CD14-positive monocyte (primary cell): ENCODE results near the gene RASAL2. TPM values are rescaled to one million over a fixed set of nuclear protein-coding genes. Genes with fewer than 3 reads are reported as not detected.

ENCODE experiments used
- DNase-seq, 3 donors: peaks; one replicate each; pipeline ENCODE4 v3.0.0-alpha.2; 2011 to 2022
- H2AFZ ChIP-seq: 2 replicates; pipeline ENCODE4 v1.6.0; 2012; ENCODE audit warnings: mild to moderate bottlenecking, low read depth, low read length, inconsistent platforms; ENCODE audit not compliant: insufficient read depth, poor library complexity, severe bottlenecking
- H3K27ac ChIP-seq, 2 donors: 1 replicate in 1 of 2; 2 replicates in 1 of 2; pipeline ENCODE4 v1.5.1; 2012 to 2013; ENCODE audit warnings: low read length in 2 of 2, control low read depth in 1 of 2, inconsistent platforms in 1 of 2, low read depth in 1 of 2, mild to moderate bottlenecking in 1 of 2
- H3K27me3 ChIP-seq, 2 donors: one replicate each; pipeline versions ENCODE4 v1.6.0 to v1.6.1; 2011 to 2013; ENCODE audit warnings: low read length in 2 of 2; ENCODE audit not compliant: control insufficient read depth in 2 of 2, insufficient read depth in 2 of 2
- H3K36me3 ChIP-seq, 2 donors: replicated peaks in 1 of 2; 1 replicate in 1 of 2; 2 replicates in 1 of 2; pipeline versions ENCODE4 v1.5.1 to v1.6.1; 2012 to 2013; ENCODE audit warnings: low read length in 2 of 2, control low read depth in 1 of 2, inconsistent platforms in 1 of 2, mild to moderate bottlenecking in 1 of 2; ENCODE audit not compliant: insufficient read depth in 2 of 2, control insufficient read depth in 1 of 2
- H3K4me1 ChIP-seq, 2 donors: 1 replicate in 1 of 2; 2 replicates in 1 of 2; pipeline versions ENCODE4 v1.5.1 to v1.6.1; 2012 to 2013; ENCODE audit warnings: low read length in 2 of 2, control low read depth in 1 of 2, inconsistent platforms in 1 of 2, mild to moderate bottlenecking in 1 of 2, moderate library complexity in 1 of 2; ENCODE audit not compliant: insufficient read depth in 2 of 2, control insufficient read depth in 1 of 2
- H3K4me2 ChIP-seq: replicated peaks from 2 replicates; pipeline ENCODE3; 2012; ENCODE audit warnings: low read length, moderate library complexity, mild to moderate bottlenecking; ENCODE audit not compliant: poor library complexity, severe bottlenecking; ENCODE audit errors: extremely low read depth
- H3K4me3 ChIP-seq, 3 experiments: fragments of 200-600 bp in 1 of 3; sonication (generic) in 1 of 3; replicated peaks in 1 of 3; 1 replicate in 2 of 3; 2 replicates in 1 of 3; pipeline ENCODE4 v1.5.1; 2011 to 2013; ENCODE audit warnings: low read length in 3 of 3, mild to moderate bottlenecking in 3 of 3, control low read depth in 2 of 3, low read depth in 2 of 3, inconsistent platforms in 1 of 3, moderate library complexity in 1 of 3
- H3K79me2 ChIP-seq: 2 replicates; pipeline ENCODE4 v1.6.0; 2012; ENCODE audit warnings: mild to moderate bottlenecking, control low read depth, inconsistent platforms, low read length, moderate library complexity; ENCODE audit not compliant: insufficient read depth
- H3K9ac ChIP-seq: 2 replicates; pipeline ENCODE4 v1.6.0; 2017; ENCODE audit warnings: low read length, mild to moderate bottlenecking; ENCODE audit not compliant: insufficient read depth, poor library complexity, severe bottlenecking
- H3K9me3 ChIP-seq, 2 donors: replicated peaks in 1 of 2; 1 replicate in 1 of 2; 2 replicates in 1 of 2; pipeline versions ENCODE4 v1.5.1 to v1.6.1; 2012 to 2013; ENCODE audit warnings: low read length in 2 of 2, control low read depth in 1 of 2; ENCODE audit not compliant: control insufficient read depth in 1 of 2, insufficient read depth in 1 of 2
- H4K20me1 ChIP-seq: 2 replicates; pipeline ENCODE4 v1.6.0; 2012; ENCODE audit warnings: mild to moderate bottlenecking, low read length, control low read depth, moderate library complexity; ENCODE audit not compliant: insufficient read depth
- H3K27ac Mint-ChIP-seq, 7 donors: one replicate each; pipeline ENCODE4 v1.8.0; 2020; ENCODE audit warnings: mild to moderate bottlenecking in 7 of 7, mixed read lengths in 7 of 7, moderate library complexity in 6 of 7, inconsistent platforms in 2 of 7
- H3K27me3 Mint-ChIP-seq, 3 donors: one replicate each; pipeline ENCODE4 v1.8.0; 2021 to 2022; ENCODE audit warnings: low read depth in 3 of 3, mild to moderate bottlenecking in 3 of 3, mixed read lengths in 3 of 3, moderate library complexity in 3 of 3, inconsistent platforms in 1 of 3
- H3K36me3 Mint-ChIP-seq, 2 donors: one replicate each; pipeline ENCODE4 v1.8.0; 2020; ENCODE audit warnings: mixed read lengths in 2 of 2, inconsistent platforms in 1 of 2, mild to moderate bottlenecking in 1 of 2
- H3K4me1 Mint-ChIP-seq: one replicate; pipeline ENCODE4 v1.8.0; 2020; ENCODE audit warnings: mild to moderate bottlenecking, mixed read lengths
- H3K4me3 Mint-ChIP-seq, 2 donors: one replicate each; pipeline ENCODE4 v1.8.0; 2020; ENCODE audit warnings: mild to moderate bottlenecking in 2 of 2, mixed read lengths in 2 of 2, moderate library complexity in 1 of 2
- H3K9me3 Mint-ChIP-seq, 7 donors: one replicate each; pipeline ENCODE4 v1.8.0; 2020 to 2022; ENCODE audit warnings: mixed read lengths in 7 of 7, mild to moderate bottlenecking in 6 of 7, moderate library complexity in 6 of 7, inconsistent platforms in 2 of 7
- WGBS: methylation state at CpG from one replicate; pipeline ENCODE4 v1.1.5; 2013; ENCODE audit warnings: missing lambda C conversion rate; ENCODE audit not compliant: insufficient coverage; 5-methylcytosine and 5-hydroxymethylcytosine counted together
- intact Hi-C, 2 donors: fragments of 100-400 bp; cut with micrococcal nuclease; formaldehyde crosslinking; loops; one replicate each; pipeline versions ENCODE4 v1.15.0 to v1.15.1; 2023
- polyA plus RNA-seq, 3 donors: library from polyadenylated mRNA; depleted of rRNA in 1 of 3; unstranded in 2 of 3; stranded (reverse) in 1 of 3; fragments of 300-500 nt in 2 of 3; fragments of >200 nt in 1 of 3; fragmentation: Illumina TruSeq in 2 of 3; gene quantifications; 1 replicate in 2 of 3; 2 replicates in 1 of 3; pipeline ENCODE4 v1.2.3, GENCODE V29; 2012 to 2021
- TF ChIP-seq, protein P1 (sequence below): fragments of 200-600 bp; IDR thresholded peaks from one replicate; pipeline ENCODE4 v1.8.0; 2022; ENCODE audit warnings: antibody characterized with exemption, mild to moderate bottlenecking

Gene RASAL2
- polyA plus RNA-seq, 3 donors = 0.15 to 1.00 (median 0.63) TPM

DNA sequence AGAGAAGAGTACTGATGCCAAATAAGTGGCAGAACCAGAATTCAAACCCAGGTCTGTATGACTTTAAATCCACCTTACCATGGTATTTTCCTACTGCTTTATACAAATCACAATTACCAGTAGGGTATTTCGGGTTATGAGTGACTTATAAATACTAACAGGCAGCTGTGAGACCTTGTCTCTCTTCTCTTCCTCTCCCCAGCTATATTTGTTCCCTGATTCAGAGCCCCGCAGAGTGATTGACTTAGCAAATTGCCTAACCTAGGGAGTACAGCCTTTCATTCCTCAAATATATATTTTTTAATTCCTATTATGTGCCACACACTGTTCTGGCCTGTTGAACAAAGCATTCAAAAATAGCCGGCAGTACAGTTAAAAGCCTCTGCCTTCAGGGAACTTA, 234.8 kb downstream of the RASAL2 start:
- H3K79me2 ChIP-seq = no peaks in the 10 kb centered on the region
- no peak for DNase-seq
- H3K36me3 ChIP-seq = no peaks in the 10 kb centered on the region
- H2AFZ ChIP-seq = no peak overlapping the region
- TF ChIP-seq, protein P1, sequence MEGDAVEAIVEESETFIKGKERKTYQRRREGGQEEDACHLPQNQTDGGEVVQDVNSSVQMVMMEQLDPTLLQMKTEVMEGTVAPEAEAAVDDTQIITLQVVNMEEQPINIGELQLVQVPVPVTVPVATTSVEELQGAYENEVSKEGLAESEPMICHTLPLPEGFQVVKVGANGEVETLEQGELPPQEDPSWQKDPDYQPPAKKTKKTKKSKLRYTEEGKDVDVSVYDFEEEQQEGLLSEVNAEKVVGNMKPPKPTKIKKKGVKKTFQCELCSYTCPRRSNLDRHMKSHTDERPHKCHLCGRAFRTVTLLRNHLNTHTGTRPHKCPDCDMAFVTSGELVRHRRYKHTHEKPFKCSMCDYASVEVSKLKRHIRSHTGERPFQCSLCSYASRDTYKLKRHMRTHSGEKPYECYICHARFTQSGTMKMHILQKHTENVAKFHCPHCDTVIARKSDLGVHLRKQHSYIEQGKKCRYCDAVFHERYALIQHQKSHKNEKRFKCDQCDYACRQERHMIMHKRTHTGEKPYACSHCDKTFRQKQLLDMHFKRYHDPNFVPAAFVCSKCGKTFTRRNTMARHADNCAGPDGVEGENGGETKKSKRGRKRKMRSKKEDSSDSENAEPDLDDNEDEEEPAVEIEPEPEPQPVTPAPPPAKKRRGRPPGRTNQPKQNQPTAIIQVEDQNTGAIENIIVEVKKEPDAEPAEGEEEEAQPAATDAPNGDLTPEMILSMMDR = no peak
- Mint-ChIP-seq H3K27me3 (no peaks in the 10 kb centered on the region), H3K4me3 (no peak overlapping the region), H3K4me1 (peaks cover 8% of the 10 kb centered on the region), H3K9me3 (no peaks in the 10 kb centered on the region), H3K36me3 (no peaks in the 10 kb centered on the region), H3K27ac (no peak overlapping the region)
- no peaks in the 10 kb centered on the region for H3K9me3 ChIP-seq
- H3K9ac ChIP-seq = no peak overlapping the region
- intact Hi-C loops = no loop called here
- H3K27me3 ChIP-seq = no peaks in the 10 kb centered on the region
- H3K4me2 ChIP-seq = no peak overlapping the region
- H3K4me3 ChIP-seq = no peak overlapping the region
- WGBS = no CpG with 5 or more reads among the region's 3 CpGs
- no peaks in the 10 kb centered on the region for H4K20me1 ChIP-seq
- no peaks in the 10 kb centered on the region for H3K4me1 ChIP-seq
- H3K27ac ChIP-seq = no peak overlapping the region

- no peak overlapping the region for H3K4me2 ChIP-seq
- H3K27me3 ChIP-seq = no peaks in the 10 kb centered on the region
- no peak overlapping the region for H3K9ac ChIP-seq
- H4K20me1 ChIP-seq = no peaks in the 10 kb centered on the region
- H3K27me3 Mint-ChIP-seq = no peaks in the 10 kb centered on the region
- H3K36me3 Mint-ChIP-seq = no peaks in the 10 kb centered on the region
- intact Hi-C loops = no loop called here
- no peak overlapping the region for H2AFZ ChIP-seq
- H3K4me1 ChIP-seq = no peaks in the 10 kb centered on the region
- DNase-seq = no peak
- TF ChIP-seq, protein P1 = no peak
- no peak overlapping the region for H3K27ac Mint-ChIP-seq
- H3K9me3 Mint-ChIP-seq = no peaks in the 10 kb centered on the region
- no peaks in the 10 kb centered on the region for H3K36me3 ChIP-seq
- H3K4me3 ChIP-seq = no peak overlapping the region
- H3K79me2 ChIP-seq = no peaks in the 10 kb centered on the region
- H3K27ac ChIP-seq = no peak overlapping the region
- H3K9me3 ChIP-seq = no peaks in the 10 kb centered on the region
- no peak overlapping the region for H3K4me3 Mint-ChIP-seq
- no CpG with 5 or more reads among the region's 1 CpG for WGBS
- H3K4me1 Mint-ChIP-seq = no peaks in the 10 kb centered on the region
Measured at GRCh38 chr1:178330153-178330552, 236.2 kb downstream of the RASAL2 start.
